Measurements from ENCODE around the gene LCLAT1.

GRCh38 chr2:30645745-30646119 lies 198.7 kb downstream of the LCLAT1 start:
- TF ChIP-seq POLR2AphosphoS5 (IDR thresholded peaks at IDR 0.05; ENCODE audit: low read depth, low read length) (no peak), POLR2A (IDR thresholded peaks at IDR 0.05; ENCODE audit: low read depth, low read length) (no peak)

Measured in GM12892 (cell line).